ENCODE measurements around the gene FZR1. TPM values are rescaled to one million over a fixed set of nuclear protein-coding genes. Genes with fewer than 3 reads are reported as not detected.
"Not testable (repeated sequence)": the region's sequence is repeated elsewhere in the genome, so short reads cannot be mapped to it uniquely, and the experiment has no call there.

The FZR1 gene
- total and polyA plus RNA-seq, 5 experiments from 2014 or later, result 8.1 to 65.1 (median 11.8) TPM

GRCh38 chr19:3580156-3580934 is 74.2 kb downstream of the FZR1 start:
- no peak overlapping the region for H3K4me3 Mint-ChIP-seq
- H3K36me3 Mint-ChIP-seq, result peaks cover 0 to 1% (median under 1%) of the 10 kb centered on the region in 3 donors
- peaks cover 0 to 2% (median under 1%) of the 10 kb centered on the region in 4 donors for H3K4me1 Mint-ChIP-seq
- H3K9me3 Mint-ChIP-seq, result peaks cover 0 to 1% (median 0%) of the 10 kb centered on the region in 9 donors
- H3K27ac Mint-ChIP-seq, result peak overlapping the region in 2 of 10 donors; percentile 33 to 34
- POLR2A ChIA-PET, result interaction anchor here (0.6 kb wide), 1 partner anchor 23 kb away, joined by 3 read pairs; the partner anchor contains the start of gene MFSD12
- no peaks in the 10 kb centered on the region for H3K27me3 Mint-ChIP-seq
- DNase-seq (no peak), ATAC-seq (no peak)

- ATAC-seq, H3K36me3 Mint-ChIP-seq, DNase-seq, H3K4me1 Mint-ChIP-seq, H3K27me3 Mint-ChIP-seq, H3K9me3 Mint-ChIP-seq, H3K4me3 Mint-ChIP-seq, H3K27ac Mint-ChIP-seq: not testable (repeated sequence)
- POLR2A ChIA-PET, result interaction anchor here (1.2 kb wide), 1 partner anchor 40 kb away, joined by 4 read pairs; no protein-coding TSS in a partner anchor
These were observed 75.7 kb downstream of the FZR1 start for GRCh38 chr19:3581792-3582191.

- H3K36me3 Mint-ChIP-seq, DNase-seq, ATAC-seq, H3K27me3 Mint-ChIP-seq, H3K9me3 Mint-ChIP-seq, H3K4me1 Mint-ChIP-seq, H3K4me3 Mint-ChIP-seq: not testable (repeated sequence)
- POLR2A ChIA-PET, result interaction anchor here (1.0 to 3.5 kb wide), 7 partner anchors 20 to 41 kb away, joined by 5 to 39 read pairs (median 7); partner anchors contain the start of gene MFSD12
- H3K27ac Mint-ChIP-seq, result peak overlapping the region in 2 of 10 donors; percentile 15 to 48
These were observed 78.1 kb downstream of the FZR1 start for GRCh38 chr19:3584036-3584802.

GRCh38 chr19:3585301-3586126 is 79.4 kb downstream of the FZR1 start, which contains the start of gene GIPC3:
Gene GIPC3 (plus strand): TSS chr19:3585478. CDS start chr19:3585598, 120 bp downstream.
- DNase-seq, result peak in 2 of 10 donors; percentile 19 to 32
- peak; percentile 40 to 70 for ATAC-seq
- POLR2A ChIA-PET, result interaction anchor here (0.6 to 3.5 kb wide), 14 partner anchors 9 to 304 kb away, joined by 3 to 39 read pairs (median 5); partner anchors contain the start of genes HMG20B and MFSD12

GRCh38 chr19:3586127-3586626 is 80.1 kb downstream of the FZR1 start:
- H3K9me3 Mint-ChIP-seq, result no peaks in the 10 kb centered on the region
- H3K4me3 Mint-ChIP-seq, result peak overlapping the region; percentile 56 to 79 (median 66)
- H3K4me1 Mint-ChIP-seq, result peaks cover 0 to 3% (median 0%) of the 10 kb centered on the region in 4 donors
- peak; percentile 26 to 79 (median 56) for DNase-seq
- POLR2A ChIA-PET, result interaction anchor here (0.8 to 3.5 kb wide), 13 partner anchors 12 to 315 kb away, joined by 3 to 39 read pairs (median 4); partner anchors contain the start of genes HMG20B and MFSD12
- peak; percentile 60 to 72 for ATAC-seq
- no peaks in the 10 kb centered on the region for H3K27me3 Mint-ChIP-seq
- H3K27ac Mint-ChIP-seq, result peak overlapping the region in 2 of 10 donors; percentile 19 to 43
- H3K36me3 Mint-ChIP-seq, result no peaks in the 10 kb centered on the region

More at GRCh38 chr19:3585301-3586126, 79.4 kb downstream of the FZR1 start, which contains the start of gene GIPC3:
- peaks cover 0 to 3% (median 0%) of the 10 kb centered on the region in 4 donors for H3K4me1 Mint-ChIP-seq
- H3K36me3 Mint-ChIP-seq, result no peaks in the 10 kb centered on the region
- H3K9me3 Mint-ChIP-seq, result peaks cover 0 to 1% (median 0%) of the 10 kb centered on the region in 9 donors
- peak within 1 kb of the TSS in 3 of 10 donors; percentile 15 to 48 (median 43) for H3K27ac Mint-ChIP-seq
- H3K27me3 Mint-ChIP-seq, result no peaks in the 10 kb centered on the region
- peak within 1 kb of the TSS; percentile 56 to 79 (median 66) for H3K4me3 Mint-ChIP-seq

GRCh38 chr19:3586707-3587346 is 80.7 kb downstream of the FZR1 start:
- Mint-ChIP-seq H3K4me3 (peak overlapping the region in 3 of 10 donors; percentile 26 to 65 (median 29)), H3K36me3 (no peaks in the 10 kb centered on the region), H3K27me3 (no peaks in the 10 kb centered on the region), H3K27ac (peak overlapping the region in 1 of 10 donors; percentile 50), H3K9me3 (no peaks in the 10 kb centered on the region), H3K4me1 (peaks cover 0 to 3% (median 0%) of the 10 kb centered on the region in 4 donors)
- POLR2A ChIA-PET, result interaction anchor here (1.0 to 3.5 kb wide), 6 partner anchors 14 to 316 kb away, joined by 3 to 39 read pairs (median 9); partner anchors contain the start of gene MFSD12
- no peak for DNase-seq
- ATAC-seq, result no peak

Other genes with a start within 250 kb of the FZR1 start
- gene NFIC, start 139.7 kb upstream of the FZR1 start, total RNA-seq, result 10 to 100 TPM; 30.2 to 34.8 TPM
- 10 to 100 TPM in 2 of 3 donors, 1 to 10 TPM in 1; 5.8 to 15.8 (median 12.1) TPM for gene NFIC, start 139.7 kb upstream of the FZR1 start, polyA plus RNA-seq
- gene SMIM24, start 25.8 kb upstream of the FZR1 start, total RNA-seq, result not detected
- under 1 TPM; 0.43 to 0.57 (median 0.53) TPM for gene SMIM24, start 25.8 kb upstream of the FZR1 start, polyA plus RNA-seq
- gene SMIM44, start 22.9 kb upstream of the FZR1 start, total RNA-seq, result not detected
- gene SMIM44, start 22.9 kb upstream of the FZR1 start, polyA plus RNA-seq, result not detected
- gene DOHH, start 5.6 kb upstream of the FZR1 start, total RNA-seq, result 1 to 10 TPM; 6.5 to 6.6 TPM
- 10 to 100 TPM in 1 of 3 donors, 1 to 10 TPM in 2; 6.9 to 15.5 (median 7.8) TPM for gene DOHH, start 5.6 kb upstream of the FZR1 start, polyA plus RNA-seq
- gene TEKTIP1, start 32.9 kb downstream of the FZR1 start, total RNA-seq, result 10 to 100 TPM in 1 of 2 experiments, 1 to 10 TPM in 1; 8.8 to 12.5 TPM
- under 1 TPM in 1 of 3 donors, not detected in 2; 0.45 TPM for gene TEKTIP1, start 32.9 kb downstream of the FZR1 start, polyA plus RNA-seq
- gene MFSD12, start 51.3 kb downstream of the FZR1 start, total RNA-seq, result 100 to 1,000 TPM; 134 to 146 TPM
- 10 to 100 TPM; 33.1 to 59.6 (median 42.5) TPM for gene MFSD12, start 51.3 kb downstream of the FZR1 start, polyA plus RNA-seq
- gene HMG20B, start 66.6 kb downstream of the FZR1 start, total RNA-seq, result 10 to 100 TPM; 50.7 to 59.7 TPM
- gene HMG20B, start 66.6 kb downstream of the FZR1 start, polyA plus RNA-seq, result 10 to 100 TPM; 45.8 to 55.9 (median 53.9) TPM
- 1 to 10 TPM; 3.5 to 3.7 TPM for gene GIPC3, start 79.2 kb downstream of the FZR1 start, total RNA-seq
- gene GIPC3, start 79.2 kb downstream of the FZR1 start, polyA plus RNA-seq, result 1 to 10 TPM in 2 of 3 donors, under 1 TPM in 1; 0.76 to 3.0 (median 1.1) TPM
- gene TBXA2R, start 100.6 kb downstream of the FZR1 start, total RNA-seq, result 10 to 100 TPM; 18.5 to 19.1 TPM
- gene TBXA2R, start 100.6 kb downstream of the FZR1 start, polyA plus RNA-seq, result 10 to 100 TPM; 11.7 to 26.9 (median 23.9) TPM
- gene CACTIN, start 120.5 kb downstream of the FZR1 start, total RNA-seq, result 10 to 100 TPM; 42.6 to 54.1 TPM
- 10 to 100 TPM in 1 of 3 donors, 1 to 10 TPM in 2; 6.9 to 20.4 (median 9.3) TPM for gene CACTIN, start 120.5 kb downstream of the FZR1 start, polyA plus RNA-seq
- 10 to 100 TPM; 30.6 to 32.0 TPM for gene PIP5K1C, start 194.2 kb downstream of the FZR1 start, total RNA-seq
- gene PIP5K1C, start 194.2 kb downstream of the FZR1 start, polyA plus RNA-seq, result 10 to 100 TPM in 1 of 3 donors, 1 to 10 TPM in 2; 3.9 to 10.1 (median 7.4) TPM
- gene TJP3, start 202.1 kb downstream of the FZR1 start, total RNA-seq, result 10 to 100 TPM; 13.0 TPM
- gene TJP3, start 202.1 kb downstream of the FZR1 start, polyA plus RNA-seq, result 10 to 100 TPM in 1 of 3 donors, 1 to 10 TPM in 2; 5.2 to 11.1 (median 8.9) TPM

Data from naive thymus-derived CD8-positive, alpha-beta T cell (primary cell).